ENCODE data around the gene RP9. TPM values are rescaled to one million over a fixed set of nuclear protein-coding genes. Genes with fewer than 3 reads are reported as not detected.

RP9 gene
- polyA plus RNA-seq: 10 to 100 TPM in 1 of 3 donors, 1 to 10 TPM in 2; 8.8 to 12.0 (median 8.8) TPM

- WGBS, 3 donors: 1% methylated on average over 80 to 100 of the region's 100 CpGs
- no peak within 1 kb of the TSS for H3K27ac ChIP-seq (ENCODE audit: low read depth, low read length)
These were observed at the start of gene RP9 for GRCh38 chr7:33109005-33109757. RP9 (minus strand) TSS chr7:33109404; CDS start chr7:33109372, 32 bp downstream.

- WGBS, 3 donors: 46 to 74% (median 49%) methylated on average over 2 of the region's 2 CpGs
- H3K27ac ChIP-seq (ENCODE audit: low read depth, low read length): no peak overlapping the region
These were observed 48.6 kb upstream of the RP9 start for GRCh38 chr7:33157781-33158180.

GRCh38 chr7:33157311-33157710 is 48.1 kb upstream of the RP9 start:
- 21 to 41% (median 22%) methylated on average over 1 of the region's 1 CpG for WGBS, 3 donors
- H3K27ac ChIP-seq (ENCODE audit: low read depth, low read length): no peak overlapping the region

GRCh38 chr7:33156441-33156840 is 47.2 kb upstream of the RP9 start:
- 93 to 97% (median 95%) methylated on average over 2 of the region's 2 CpGs for WGBS, 3 donors

GRCh38 chr7:33155811-33156210 is 46.6 kb upstream of the RP9 start:
- H3K27ac ChIP-seq (ENCODE audit: low read depth, low read length): no peak overlapping the region
- WGBS, 3 donors: 71 to 94% (median 92%) methylated on average over 2 of the region's 2 CpGs

More at GRCh38 chr7:33156441-33156840, 47.2 kb upstream of the RP9 start:
- H3K27ac ChIP-seq (ENCODE audit: low read depth, low read length): no peak overlapping the region

- no peak overlapping the region for H3K27ac ChIP-seq (ENCODE audit: low read depth, low read length)
- WGBS, 3 donors: 92 to 93% (median 93%) methylated on average over 3 of the region's 3 CpGs
These were observed 42.9 kb upstream of the RP9 start for GRCh38 chr7:33152087-33152486.

- no peak overlapping the region for H3K27ac ChIP-seq (ENCODE audit: low read depth, low read length)
- WGBS, 3 donors: 85 to 91% (median 90%) methylated on average over 5 of the region's 5 CpGs
These were observed 36.0 kb upstream of the RP9 start for GRCh38 chr7:33145156-33145555.

GRCh38 chr7:33143996-33144718 is 35.0 kb upstream of the RP9 start:
- WGBS, 3 donors: 44 to 95% (median 95%) methylated on average over 4 of the region's 4 CpGs
- H3K27ac ChIP-seq (ENCODE audit: low read depth, low read length): no peak overlapping the region

- 93 to 94% (median 93%) methylated on average over 1 of the region's 1 CpG for WGBS, 3 donors
- H3K27ac ChIP-seq (ENCODE audit: low read depth, low read length): no peak overlapping the region
These were observed 33.4 kb upstream of the RP9 start for GRCh38 chr7:33142585-33142984.

- H3K27ac ChIP-seq (ENCODE audit: low read depth, low read length): no peak overlapping the region
- 90 to 97% (median 92%) methylated on average over 15 of the region's 15 CpGs for WGBS, 3 donors
These were observed 27.9 kb upstream of the RP9 start for GRCh38 chr7:33137103-33137502.

GRCh38 chr7:33130184-33130583 is 21.0 kb upstream of the RP9 start:
- H3K27ac ChIP-seq (ENCODE audit: low read depth, low read length): no peak overlapping the region
- 9 to 21% (median 9%) methylated on average over 3 of the region's 3 CpGs for WGBS, 3 donors

GRCh38 chr7:33129806-33130153 is 20.6 kb upstream of the RP9 start:
- WGBS, 3 donors: 0% methylated on average over 11 of the region's 11 CpGs
- H3K27ac ChIP-seq (ENCODE audit: low read depth, low read length): no peak overlapping the region

GRCh38 chr7:33128990-33129805 is 20.0 kb upstream of the RP9 start, which contains the start of gene BBS9:
BBS9 (plus strand) TSS chr7:33129564; CDS start chr7:33146253, 16,689 bp downstream.
- 0 to 1% (median 0%) methylated on average over 53 to 57 of the region's 57 CpGs for WGBS, 3 donors
- H3K27ac ChIP-seq (ENCODE audit: low read depth, low read length): no peak within 1 kb of the TSS

- no peak overlapping the region for H3K27ac ChIP-seq (ENCODE audit: low read depth, low read length)
- 0 to 1% (median 0%) methylated on average over 3 of the region's 3 CpGs for WGBS, 3 donors
These were observed 19.4 kb upstream of the RP9 start for GRCh38 chr7:33128631-33128989.

- 47 to 85% (median 76%) methylated on average over 2 of the region's 2 CpGs for WGBS, 3 donors
These were observed 17.9 kb upstream of the RP9 start for GRCh38 chr7:33127085-33127484.

GRCh38 chr7:33118383-33118782 is 9.2 kb upstream of the RP9 start:
- WGBS, 3 donors: 93 to 95% (median 93%) methylated on average over 3 of the region's 3 CpGs
- no peak overlapping the region for H3K27ac ChIP-seq (ENCODE audit: low read depth, low read length)

More at GRCh38 chr7:33127085-33127484, 17.9 kb upstream of the RP9 start:
- H3K27ac ChIP-seq (ENCODE audit: low read depth, low read length): no peak overlapping the region

- H3K27ac ChIP-seq (ENCODE audit: low read depth, low read length): no peak overlapping the region
These were observed 5.8 kb upstream of the RP9 start for GRCh38 chr7:33114976-33115375.

- 51 to 73% (median 68%) methylated on average over 3 of the region's 3 CpGs for WGBS, 3 donors
These were observed 2.4 kb upstream of the RP9 start for GRCh38 chr7:33111614-33112013.

GRCh38 chr7:33109758-33110238 is 594 bp upstream of the RP9 start:
- H3K27ac ChIP-seq (ENCODE audit: low read depth, low read length): no peak overlapping the region
- WGBS, 3 donors: 18 to 29% (median 19%) methylated on average over 11 of the region's 11 CpGs

More at GRCh38 chr7:33111614-33112013, 2.4 kb upstream of the RP9 start:
- no peak overlapping the region for H3K27ac ChIP-seq (ENCODE audit: low read depth, low read length)

All from adipose tissue (tissue), 3 donors.